H1 (cell line): Measurements from ENCODE around the gene PRICKLE2. TPM values are rescaled to one million over a fixed set of nuclear protein-coding genes. Genes with fewer than 3 reads are reported as not detected.

Experiments
- CTCF ChIA-PET: fragments of 300-600 bp; sonication (Branson Sonifier 250); formaldehyde crosslinking; loops from one replicate; lab custom pipeline; 2021; ENCODE audit not compliant: partially characterized antibody; lab: Charles Lee
- POLR2A ChIA-PET: fragments of 300-600 bp; sonication (Branson Sonifier 250); formaldehyde crosslinking; loops from one replicate; lab custom pipeline; 2021; ENCODE audit warnings: inconsistent platforms; ENCODE audit not compliant: partially characterized antibody; lab: Charles Lee
- DNase-seq, 2 experiments: peaks; one replicate each; pipeline versions ENCODE4 v3.0.0 to v3.0.0-alpha.2; 2010 to 2022; ENCODE audit warnings: low spot score in 2 of 2, low read depth in 1 of 2, mixed read lengths in 1 of 2
- FAIRE-seq: peaks from 2 replicates; lab custom pipeline; 2011; peaks lifted over from hg19 to GRCh38; lab: Jason Lieb, UNC
- H2AFZ ChIP-seq: 2 replicates; pipeline ENCODE4 v1.8.1; 2012; ENCODE audit warnings: low read length, inconsistent platforms
- H2AK5ac ChIP-seq: 2 replicates; pipeline ENCODE4 v1.6.1; 2013; ENCODE audit warnings: low read depth, low read length
- H2BK120ac ChIP-seq: replicated peaks from 2 replicates; pipeline ENCODE3; 2013; ENCODE audit warnings: low read depth, low read length, inconsistent platforms
- H2BK12ac ChIP-seq: 2 replicates; pipeline ENCODE4 v1.6.1; 2013; ENCODE audit warnings: low read depth, low read length
- H2BK15ac ChIP-seq: 2 replicates; pipeline ENCODE4 v1.6.1; 2013; ENCODE audit warnings: low read length
- H2BK20ac ChIP-seq: 2 replicates; pipeline ENCODE4 v1.6.1; 2013; ENCODE audit warnings: low read length
- H2BK5ac ChIP-seq: 2 replicates; pipeline ENCODE4 v1.6.1; 2013; ENCODE audit warnings: low read depth, low read length
- H3K14ac ChIP-seq: 2 replicates; pipeline ENCODE4 v1.6.1; 2013; ENCODE audit warnings: inconsistent platforms; ENCODE audit not compliant: insufficient read length
- H3K18ac ChIP-seq: 2 replicates; pipeline ENCODE4 v1.6.1; 2013; ENCODE audit warnings: low read length; ENCODE audit errors: extremely low read depth
- H3K23ac ChIP-seq: 2 replicates; pipeline ENCODE4 v1.6.1; 2013; ENCODE audit warnings: inconsistent platforms; ENCODE audit not compliant: insufficient read length
- H3K23me2 ChIP-seq: 2 replicates; pipeline ENCODE4 v1.6.1; 2013; ENCODE audit warnings: low read depth, low read length
- H3K27ac ChIP-seq: 2 replicates; pipeline ENCODE4 v1.6.1; 2011; ENCODE audit warnings: low read depth, low read length, inconsistent platforms
- H3K27me3 ChIP-seq, 4 experiments: replicated peaks in 1 of 4; 1 replicate in 1 of 4; 2 replicates in 3 of 4; pipeline versions ENCODE4 v1.6.1 to v1.8.1; 2011 to 2013; ENCODE audit warnings: low read length in 3 of 4, mild to moderate bottlenecking in 3 of 4, inconsistent platforms in 2 of 4, mixed read lengths in 2 of 4, moderate library complexity in 1 of 4; ENCODE audit not compliant: control insufficient read depth in 3 of 4, insufficient read depth in 3 of 4; ENCODE audit errors: extremely low read depth in 1 of 4
- H3K36me3 ChIP-seq, 4 experiments: 2 replicates each; pipeline versions ENCODE4 v1.6.1 to v1.8.1; 2011 to 2013; ENCODE audit warnings: mild to moderate bottlenecking in 4 of 4, low read length in 3 of 4, moderate library complexity in 2 of 4, control low read depth in 1 of 4, inconsistent platforms in 1 of 4; ENCODE audit not compliant: insufficient read depth in 4 of 4, control insufficient read depth in 2 of 4
- H3K4ac ChIP-seq: replicated peaks from 2 replicates; pipeline ENCODE3; 2013; ENCODE audit warnings: low read length, low read depth, mixed read lengths, inconsistent platforms; ENCODE audit not compliant: insufficient read length
- H3K4me1 ChIP-seq, 4 experiments: replicated peaks in 1 of 4; 1 replicate in 1 of 4; 2 replicates in 3 of 4; pipeline versions ENCODE4 v1.6.1 to v1.8.1; 2011 to 2013; ENCODE audit warnings: low read length in 3 of 4, inconsistent platforms in 2 of 4, mixed read lengths in 1 of 4; ENCODE audit not compliant: insufficient read depth in 4 of 4, control insufficient read depth in 3 of 4
- H3K4me2 ChIP-seq, 2 experiments: 2 replicates each; pipeline versions ENCODE4 v1.6.1 to v1.8.1; 2011 to 2013; ENCODE audit warnings: low read depth in 2 of 2, low read length in 2 of 2, control low read depth in 1 of 2, inconsistent platforms in 1 of 2, mild to moderate bottlenecking in 1 of 2; ENCODE audit not compliant: insufficient read depth in 1 of 2
- H3K4me3 ChIP-seq, 4 experiments: fragments of 200-600, 300-600 bp in 1 of 4; sonication (generic), shearing (Covaris generic), sonication (Bioruptor Twin) in 1 of 4; 2 replicates each; pipeline versions ENCODE4 v1.5.1 to v1.8.1; 2011 to 2016; ENCODE audit warnings: low read length in 4 of 4, low read depth in 3 of 4, control low read depth in 2 of 4, inconsistent platforms in 2 of 4, mild to moderate bottlenecking in 2 of 4, mixed read lengths in 1 of 4, moderate library complexity in 1 of 4; ENCODE audit not compliant: insufficient read depth in 2 of 4; ENCODE audit errors: extremely low read depth in 1 of 4
- H3K56ac ChIP-seq: replicated peaks from 2 replicates; pipeline ENCODE3; 2013; ENCODE audit warnings: low read depth, mild to moderate bottlenecking, mixed read lengths, low read length, inconsistent platforms; ENCODE audit not compliant: insufficient read length
- H3K79me1 ChIP-seq: 2 replicates; pipeline ENCODE4 v1.6.1; 2013; ENCODE audit warnings: low read depth, low read length, control low read depth
- H3K79me2 ChIP-seq, 2 experiments: 2 replicates each; pipeline versions ENCODE4 v1.6.1 to v1.8.1; 2012 to 2013; ENCODE audit warnings: low read length in 2 of 2, mild to moderate bottlenecking in 2 of 2, inconsistent platforms in 1 of 2; ENCODE audit not compliant: insufficient read depth in 2 of 2, control insufficient read depth in 1 of 2
- H3K9ac ChIP-seq, 4 experiments: replicated peaks in 1 of 4; 1 replicate in 1 of 4; 2 replicates in 3 of 4; pipeline versions ENCODE4 v1.6.1 to v1.8.1; 2011 to 2013; ENCODE audit warnings: low read depth in 3 of 4, low read length in 3 of 4, control low read depth in 2 of 4, mild to moderate bottlenecking in 2 of 4, moderate library complexity in 2 of 4, inconsistent platforms in 1 of 4; ENCODE audit errors: extremely low read depth in 1 of 4
- H3K9me3 ChIP-seq, 2 experiments: 2 replicates each; pipeline versions ENCODE4 v1.6.1 to v1.8.1; 2012 to 2013; ENCODE audit warnings: mild to moderate bottlenecking in 2 of 2, moderate library complexity in 2 of 2, control low read depth in 1 of 2, inconsistent platforms in 1 of 2, low read depth in 1 of 2, low read length in 1 of 2, mixed read lengths in 1 of 2; ENCODE audit not compliant: insufficient read depth in 2 of 2
- H4K20me1 ChIP-seq, 2 experiments: replicated peaks in 1 of 2; 2 replicates each; pipeline versions ENCODE3 to v1.8.1; 2011 to 2013; ENCODE audit warnings: inconsistent platforms in 2 of 2, low read length in 2 of 2, mild to moderate bottlenecking in 1 of 2; ENCODE audit not compliant: insufficient read depth in 2 of 2, control insufficient read depth in 1 of 2
- H4K5ac ChIP-seq: 2 replicates; pipeline ENCODE4 v1.6.1; 2013; ENCODE audit warnings: low read length, low read depth, mixed read lengths, inconsistent platforms; ENCODE audit not compliant: insufficient read length
- H4K8ac ChIP-seq: 2 replicates; pipeline ENCODE4 v1.8.0; 2013; ENCODE audit warnings: mild to moderate bottlenecking, moderate library complexity, low read length, inconsistent platforms; ENCODE audit not compliant: insufficient read depth; ENCODE audit errors: extremely low read depth
- H4K91ac ChIP-seq: replicated peaks from 2 replicates; pipeline ENCODE3; 2013; ENCODE audit warnings: low read length, mixed read lengths, inconsistent platforms; ENCODE audit not compliant: insufficient read length
- CBX5 ChIP-seq: fragments of 300-800, 300-1000 bp; sonication (generic); IDR thresholded peaks from 2 replicates; pipeline ENCODE4 v1.7.1; 2016; ENCODE audit warnings: antibody characterized with exemption, low read length, low read depth
- HDAC2 ChIP-seq, 2 experiments: fragments of 300-600 bp in 1 of 2; sonication (generic) in 1 of 2; IDR thresholded peaks; 2 replicates each; pipeline ENCODE4 v1.6.1; 2011 to 2012; ENCODE audit warnings: low read depth in 2 of 2, low read length in 2 of 2, mild to moderate bottlenecking in 2 of 2, moderate library complexity in 2 of 2, borderline replicate concordance in 1 of 2, inconsistent platforms in 1 of 2
- POU5F1 ChIP-seq: IDR thresholded peaks from 2 replicates; pipeline ENCODE4 v1.6.1; 2011; ENCODE audit warnings: low read depth, mild to moderate bottlenecking, low read length, moderate library complexity
- SAP30 ChIP-seq: fragments of 300-600 bp; sonication (generic); IDR thresholded peaks from 2 replicates; pipeline ENCODE4 v1.7.1; 2012; ENCODE audit warnings: low read length, moderate library complexity, mild to moderate bottlenecking, inconsistent platforms; ENCODE audit not compliant: insufficient read depth, insufficient replicate concordance
- SIRT6 ChIP-seq: IDR thresholded peaks from one replicate; pipeline ENCODE4 v1.7.1; 2012; ENCODE audit warnings: low read length, inconsistent platforms
- SP2 ChIP-seq: IDR thresholded peaks from 2 replicates; pipeline ENCODE4 v1.6.1; 2012; ENCODE audit warnings: mild to moderate bottlenecking, low read length, inconsistent platforms
- SRF ChIP-seq: IDR thresholded peaks from 2 replicates; pipeline ENCODE4 v1.6.1; 2011; ENCODE audit warnings: mild to moderate bottlenecking, low read depth, low read length, moderate library complexity
- TAF1 ChIP-seq: IDR thresholded peaks from 2 replicates; pipeline ENCODE4 v1.6.1; 2011; ENCODE audit warnings: mild to moderate bottlenecking, low read depth, low read length
- WGBS, 2 experiments: shearing (Covaris generic) in 1 of 2; methylation state at CpG; one replicate each; pipeline versions ENCODE4 v1.1.6 to v1.1.7; 2013 to 2015; ENCODE audit warnings: low lambda C conversion rate in 2 of 2, mixed read lengths in 2 of 2, inconsistent platforms in 1 of 2, low coverage in 1 of 2, missing lambda C conversion rate in 1 of 2; ENCODE audit not compliant: insufficient replicate concordance in 2 of 2, insufficient coverage in 1 of 2, insufficient read length in 1 of 2; ENCODE audit errors: extremely low coverage in 1 of 2, missing lambda C conversion rate in 1 of 2; 5-methylcytosine and 5-hydroxymethylcytosine counted together
- polyA plus RNA-seq, 7 experiments: library from polyadenylated mRNA; depleted of rRNA in 3 of 7; stranded (reverse) in 5 of 7; unstranded in 2 of 7; fragments of >200 nt in 5 of 7; fragments of 200-250 nt in 2 of 7; gene quantifications; 1 replicate in 5 of 7; 2 replicates in 1 of 7; 4 replicates in 1 of 7; pipeline versions ENCODE4 v1.2.1 to v1.2.3, GENCODE V29; 2011 to 2013; ENCODE audit warnings: missing spikeins in 2 of 7, mixed read lengths in 2 of 7
- total RNA-seq: library from RNA; stranded (reverse); fragmentation: NEBNext Ultra II Directional; extraction: Animal tissue kit (Norgen Biotek cat#: 25700); gene quantifications from 2 replicates; pipeline ENCODE4 v1.2.1, GENCODE V29; 2021

PRICKLE2 gene
- total and polyA plus RNA-seq, 2 of the 8 experiments (the other 6 are each of a cell fraction or from before 2014, with no cell fraction given) = 2.9 to 8.0 TPM

DNA sequence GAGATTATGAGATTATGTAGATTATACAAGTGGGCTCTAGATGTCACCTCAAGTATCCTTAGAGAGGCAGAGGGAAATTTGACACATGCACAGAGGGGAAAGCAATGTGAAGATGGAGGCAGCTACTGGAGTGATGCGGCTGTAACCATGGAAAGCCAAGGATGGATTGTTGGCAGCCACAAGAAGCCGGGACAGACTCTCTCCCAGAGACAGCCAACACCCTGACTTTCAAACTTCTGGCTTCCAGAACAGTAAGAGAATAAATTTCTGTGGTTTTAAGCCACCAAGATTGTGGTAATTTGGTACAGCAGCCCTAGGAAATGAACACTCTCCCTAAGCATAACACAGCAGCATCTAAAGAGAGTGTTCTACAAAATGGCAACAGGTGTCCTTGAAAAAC, 34.4 kb upstream of the PRICKLE2 start:
- WGBS, 2 experiments = 93% methylated on average over 2 of the region's 2 CpGs; no CpG with 5 or more reads in 1 of the 2 experiments
- Histone ChIP-seq H3K79me2 (no peaks in the 10 kb centered on the region), H2BK15ac (no peak overlapping the region)

More for the DNA sequence above, 34.4 kb upstream of the PRICKLE2 start:
- Histone ChIP-seq H3K36me3 (no peaks in the 10 kb centered on the region), H3K23me2 (no peaks in the 10 kb centered on the region), H2AFZ (no peak overlapping the region), H3K4me1 (peaks cover 0 to 2% (median 0%) of the 10 kb centered on the region in 4 experiments; a peak in 1 of 7 replicates), H3K18ac (no peak overlapping the region), H3K4me2 (no peak overlapping the region), H3K79me1 (no peaks in the 10 kb centered on the region), H2BK12ac (no peak overlapping the region), H3K14ac (no peak overlapping the region), H3K23ac (no peak overlapping the region), H3K27ac (no peak overlapping the region), H2BK20ac (no peak overlapping the region), H4K20me1 (no peaks in the 10 kb centered on the region), H2AK5ac (no peak overlapping the region), H3K56ac (no peak overlapping the region), H4K8ac (no peak overlapping the region), H3K4ac (no peak overlapping the region), H3K27me3 (no peaks in the 10 kb centered on the region), H2BK5ac (no peak overlapping the region), H3K4me3 (no peak overlapping the region), H3K9me3 (no peaks in the 10 kb centered on the region), H3K9ac (no peak overlapping the region), H4K91ac (no peak overlapping the region), H2BK120ac (no peak overlapping the region), H4K5ac (no peak overlapping the region)
- DNase-seq (no peak), FAIRE-seq (no peak)
- TF ChIP-seq SRF (no peak), HDAC2 (IDR thresholded peaks at IDR 0.05; ENCODE audit: borderline replicate concordance in 1 of 2, low read depth in 2 of 2, low read length in 2 of 2) (no peak), POU5F1 (no peak), SAP30 (no peak), SIRT6 (no peak), SP2 (no peak), CBX5 (no peak), TAF1 (no peak)
- ChIA-PET POLR2A (no interaction called here), CTCF (interaction anchor here (0.7 to 1.2 kb wide), 4 partner anchors 14 to 274 kb away, joined by 3 read pairs; no protein-coding TSS in a partner anchor)
